SU-DHL-6 (cell line): Measurements from ENCODE around the gene PRKCSH.

Experiments
- H2AFZ ChIP-seq: fragments of 200-600 bp; sonication (generic); 2 replicates; pipeline ENCODE4 v1.6.1; 2014; ENCODE audit warnings: low read depth, mild to moderate bottlenecking, moderate library complexity, mixed read lengths, antibody characterized with exemption, low read length; ENCODE audit not compliant: severe bottlenecking
- H3F3A ChIP-seq: fragments of 200-600 bp; shearing (Covaris generic); 2 replicates; pipeline ENCODE4 v1.6.0; 2016; ENCODE audit warnings: antibody characterized with exemption, mild to moderate bottlenecking; ENCODE audit not compliant: insufficient read depth
- H3K27ac ChIP-seq: fragments of 200-600 bp; sonication (generic); 2 replicates; pipeline ENCODE4 v1.5.1; 2016; ENCODE audit warnings: low read depth, mild to moderate bottlenecking, low read length, moderate library complexity, mixed read lengths
- H3K27me3 ChIP-seq: fragments of 200-600 bp; sonication (generic), shearing (Covaris generic); 2 replicates; pipeline ENCODE4 v1.6.0; 2014; ENCODE audit warnings: mild to moderate bottlenecking, low read length
- H3K36me3 ChIP-seq: fragments of 200-600 bp; sonication (generic); 2 replicates; pipeline ENCODE4 v1.6.1; 2014; ENCODE audit warnings: mild to moderate bottlenecking, low read length, mixed read lengths
- H3K4me2 ChIP-seq: fragments of 300-600, 200-600 bp; shearing (Covaris generic), sonication (generic); 2 replicates; pipeline ENCODE4 v1.6.0; 2014; ENCODE audit warnings: low read length, low read depth, mild to moderate bottlenecking; ENCODE audit not compliant: poor library complexity, severe bottlenecking
- H3K4me3 ChIP-seq: fragments of 200-600 bp; sonication (generic); 2 replicates; pipeline ENCODE4 v1.5.1; 2014; ENCODE audit warnings: antibody characterized with exemption, low read length, mild to moderate bottlenecking, mixed read lengths; ENCODE audit not compliant: insufficient read depth, poor library complexity, severe bottlenecking
- H3K79me2 ChIP-seq: fragments of 200-600 bp; sonication (generic); 2 replicates; pipeline ENCODE4 v1.6.1; 2014; ENCODE audit warnings: mild to moderate bottlenecking, low read length, moderate library complexity; ENCODE audit not compliant: insufficient read depth
- H3K9ac ChIP-seq: fragments of 200-600 bp; sonication (generic); 2 replicates; pipeline ENCODE4 v1.7.0; 2014; ENCODE audit warnings: mild to moderate bottlenecking, low read length
- H3K9me2 ChIP-seq: fragments of 200-600 bp; sonication (generic); replicated peaks from 2 replicates; pipeline ENCODE4 v1.6.1; 2014; ENCODE audit warnings: low read length; ENCODE audit not compliant: insufficient read depth
- H3K9me3 ChIP-seq: fragments of 200-600 bp; sonication (generic); 2 replicates; pipeline ENCODE4 v1.6.1; 2014; ENCODE audit warnings: low read length, mixed read lengths; ENCODE audit not compliant: insufficient read depth
- H4K20me1 ChIP-seq: fragments of 200-600 bp; sonication (generic); 2 replicates; pipeline ENCODE4 v1.6.1; 2014; ENCODE audit warnings: low read depth, mild to moderate bottlenecking, antibody characterized with exemption, low read length, moderate library complexity, mixed read lengths
- CTCF ChIP-seq: fragments of 200-600 bp; sonication (generic); IDR thresholded peaks from one replicate; pipeline ENCODE4 v1.5.1; 2017; ENCODE audit warnings: antibody characterized with exemption, mild to moderate bottlenecking, low read length, moderate library complexity; ENCODE audit not compliant: insufficient read depth, poor library complexity, severe bottlenecking
- EZH2phosphoT487 ChIP-seq: fragments of 200-600 bp; sonication (generic), shearing (Covaris generic); conservative IDR thresholded peaks from 2 replicates; pipeline ENCODE4 v1.6.1; 2018; ENCODE audit warnings: mild to moderate bottlenecking, antibody characterized with exemption, low read length, moderate library complexity, mixed read lengths

Gene PRKCSH

GRCh38 chr19:11475861-11476260 is 40.4 kb downstream of the PRKCSH start:
- H3K4me2 ChIP-seq = no peak overlapping the region
- no peaks in the 10 kb centered on the region for H3K9me2 ChIP-seq
- no peak overlapping the region for H3K27ac ChIP-seq
- H3K9me3 ChIP-seq = no peaks in the 10 kb centered on the region
- H2AFZ ChIP-seq = no peak overlapping the region
- no peaks in the 10 kb centered on the region for H3F3A ChIP-seq
- H3K79me2 ChIP-seq = no peaks in the 10 kb centered on the region
- H3K27me3 ChIP-seq = no peaks in the 10 kb centered on the region
- no peak for TF ChIP-seq CTCF
- TF ChIP-seq EZH2phosphoT487 = no peak
- H3K9ac ChIP-seq = no peak overlapping the region
- H4K20me1 ChIP-seq = no peaks in the 10 kb centered on the region
- H3K36me3 ChIP-seq = no peaks in the 10 kb centered on the region
- H3K4me3 ChIP-seq = no peak overlapping the region

- no peaks in the 10 kb centered on the region for H3K36me3 ChIP-seq
- no peak overlapping the region for H3K4me3 ChIP-seq
- H4K20me1 ChIP-seq = no peaks in the 10 kb centered on the region
- H3K9me3 ChIP-seq = no peaks in the 10 kb centered on the region
- no peak overlapping the region for H2AFZ ChIP-seq
- no peaks in the 10 kb centered on the region for H3K27me3 ChIP-seq
- no peak overlapping the region for H3K27ac ChIP-seq
- H3K79me2 ChIP-seq = no peaks in the 10 kb centered on the region
- no peak for TF ChIP-seq CTCF
- no peak for TF ChIP-seq EZH2phosphoT487
- no peaks in the 10 kb centered on the region for H3F3A ChIP-seq
- H3K4me2 ChIP-seq = no peak overlapping the region
- H3K9me2 ChIP-seq = no peaks in the 10 kb centered on the region
- no peak overlapping the region for H3K9ac ChIP-seq
These were observed 43.0 kb downstream of the PRKCSH start for GRCh38 chr19:11478167-11479089.

- H3K9me2 ChIP-seq = no peaks in the 10 kb centered on the region
- no peak overlapping the region for H3K4me2 ChIP-seq
- H3K9ac ChIP-seq = no peak overlapping the region
- H3K27ac ChIP-seq = no peak overlapping the region
- no peaks in the 10 kb centered on the region for H3K36me3 ChIP-seq
- H3K4me3 ChIP-seq = no peak overlapping the region
- H3K9me3 ChIP-seq = no peaks in the 10 kb centered on the region
- no peaks in the 10 kb centered on the region for H3F3A ChIP-seq
- no peak overlapping the region for H2AFZ ChIP-seq
- TF ChIP-seq CTCF (no peak), EZH2phosphoT487 (no peak)
- no peaks in the 10 kb centered on the region for H4K20me1 ChIP-seq
- no peaks in the 10 kb centered on the region for H3K79me2 ChIP-seq
- no peaks in the 10 kb centered on the region for H3K27me3 ChIP-seq
These were observed 43.9 kb downstream of the PRKCSH start for GRCh38 chr19:11479090-11479897.
